Testis (tissue), 3 donors: Measurements from ENCODE around the gene TPPP. TPM values are rescaled to one million over a fixed set of nuclear protein-coding genes. Genes with fewer than 3 reads are reported as not detected.

Experiments used
- DNase-seq: peaks from one replicate; pipeline ENCODE4 v3.0.0-alpha.2; 2019
- H3K27ac ChIP-seq, 2 donors: fragments of 200-600 bp; sonication (generic); one replicate each; pipeline ENCODE4 v1.5.1; 2019
- H3K27me3 ChIP-seq: fragments of 200-600 bp; sonication (generic); one replicate; pipeline ENCODE4 v1.5.1; 2019
- H3K36me3 ChIP-seq: fragments of 200-600 bp; sonication (generic); one replicate; pipeline ENCODE4 v1.5.1; 2017; ENCODE audit warnings: low read depth; ENCODE audit errors: missing control alignments
- H3K4me1 ChIP-seq: fragments of 200-600 bp; sonication (generic); one replicate; pipeline ENCODE4 v1.5.1; 2019
- H3K4me3 ChIP-seq, 2 donors: fragments of 200-600 bp; sonication (generic); one replicate each; pipeline ENCODE4 v1.5.1; 2017 to 2019
- H3K9me3 ChIP-seq: fragments of 200-600 bp; sonication (generic); one replicate; pipeline ENCODE4 v1.5.1; 2017
- POLR2A ChIP-seq: fragments of 450-650 bp; IDR thresholded peaks from one replicate; pipeline ENCODE4 v1.6.1; 2017; ENCODE audit warnings: antibody characterized with exemption, mild to moderate bottlenecking, moderate library complexity
- WGBS, 2 donors: methylation state at CpG; one replicate each; pipeline ENCODE4 v1.1.5; 2018; 5-methylcytosine and 5-hydroxymethylcytosine counted together
- intact Hi-C: fragments of 100-400 bp; cut with DNase I; formaldehyde crosslinking; loops from one replicate; pipeline ENCODE4 v1.15.1; 2023; ENCODE audit warnings: low total_unique reads
- polyA plus RNA-seq: library from polyadenylated mRNA; stranded (reverse); fragments of 350-450 nt; fragmentation: Illumina TruSeq; extraction: RNeasy Lipid Tissue Mini Kit (QIAGEN cat#74804); gene quantifications from one replicate; pipeline ENCODE4 v1.2.3, GENCODE V29; 2014; ENCODE audit warnings: low read depth, low replicate concordance; ENCODE audit not compliant: insufficient read depth
- total RNA-seq, 2 donors: library from RNA; depleted of rRNA; stranded (reverse); fragments of >200 nt; gene quantifications; one replicate each; pipeline ENCODE4 v1.2.3, GENCODE V29; 2016
- TF ChIP-seq, protein P1 (sequence below), 3 experiments: fragments of 450-650 bp in 2 of 3; fragments of 200-600 bp in 1 of 3; sonication (generic) in 1 of 3; IDR thresholded peaks; one replicate each; pipeline ENCODE4 v1.5.1; 2016 to 2019; ENCODE audit warnings: antibody characterized with exemption in 3 of 3, mild to moderate bottlenecking in 2 of 3, moderate library complexity in 1 of 3

Gene TPPP
- total and polyA plus RNA-seq, 3 donors from 2014 or later: 2.9 to 5.7 (median 3.8) TPM

DNA sequence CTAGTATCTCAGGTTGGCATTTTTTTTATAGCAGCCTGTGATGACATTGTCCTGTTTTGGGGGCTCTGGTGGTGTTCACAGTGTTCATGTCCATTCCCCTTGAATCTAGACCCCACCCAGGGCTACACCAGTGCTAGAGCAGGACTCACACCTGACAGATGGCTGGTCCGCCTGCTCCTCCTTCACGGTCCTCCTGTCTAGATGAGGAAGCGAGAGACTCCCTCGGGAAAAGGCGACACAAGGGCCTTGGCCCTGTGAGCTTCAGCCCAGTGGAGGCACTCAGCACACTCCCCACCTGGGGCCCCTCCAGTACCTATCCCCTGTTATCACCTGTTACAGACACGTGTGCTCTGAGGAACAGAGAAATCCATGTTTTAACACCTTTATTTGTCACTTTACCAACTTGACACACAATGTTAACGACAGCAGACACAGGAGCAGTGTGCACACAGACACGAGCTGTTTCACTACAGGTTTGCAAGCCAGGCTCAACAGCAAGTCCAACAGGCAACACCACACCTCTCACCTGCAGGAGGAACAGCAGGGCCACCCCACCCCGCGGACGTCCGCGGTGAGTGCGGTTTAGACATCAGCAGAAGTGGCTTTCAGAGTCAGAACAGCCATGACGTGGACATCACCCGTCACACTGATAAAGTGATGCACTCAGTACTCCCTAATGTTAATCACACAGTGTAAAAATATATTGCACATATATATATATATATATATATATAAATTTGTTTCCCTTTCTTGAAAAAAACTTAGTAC lies 33.5 kb downstream of the TPPP start:
- DNase-seq: no peak
- H3K27ac ChIP-seq: no peak overlapping the region
- WGBS, 2 donors: 97 to 98% methylated on average over 16 of the region's 16 CpGs
- no peaks in the 10 kb centered on the region for H3K9me3 ChIP-seq
- no peaks in the 10 kb centered on the region for H3K27me3 ChIP-seq
- H3K4me1 ChIP-seq: no peaks in the 10 kb centered on the region
- no peak overlapping the region for H3K4me3 ChIP-seq
- H3K36me3 ChIP-seq: no peaks in the 10 kb centered on the region
- TF ChIP-seq, protein P1, sequence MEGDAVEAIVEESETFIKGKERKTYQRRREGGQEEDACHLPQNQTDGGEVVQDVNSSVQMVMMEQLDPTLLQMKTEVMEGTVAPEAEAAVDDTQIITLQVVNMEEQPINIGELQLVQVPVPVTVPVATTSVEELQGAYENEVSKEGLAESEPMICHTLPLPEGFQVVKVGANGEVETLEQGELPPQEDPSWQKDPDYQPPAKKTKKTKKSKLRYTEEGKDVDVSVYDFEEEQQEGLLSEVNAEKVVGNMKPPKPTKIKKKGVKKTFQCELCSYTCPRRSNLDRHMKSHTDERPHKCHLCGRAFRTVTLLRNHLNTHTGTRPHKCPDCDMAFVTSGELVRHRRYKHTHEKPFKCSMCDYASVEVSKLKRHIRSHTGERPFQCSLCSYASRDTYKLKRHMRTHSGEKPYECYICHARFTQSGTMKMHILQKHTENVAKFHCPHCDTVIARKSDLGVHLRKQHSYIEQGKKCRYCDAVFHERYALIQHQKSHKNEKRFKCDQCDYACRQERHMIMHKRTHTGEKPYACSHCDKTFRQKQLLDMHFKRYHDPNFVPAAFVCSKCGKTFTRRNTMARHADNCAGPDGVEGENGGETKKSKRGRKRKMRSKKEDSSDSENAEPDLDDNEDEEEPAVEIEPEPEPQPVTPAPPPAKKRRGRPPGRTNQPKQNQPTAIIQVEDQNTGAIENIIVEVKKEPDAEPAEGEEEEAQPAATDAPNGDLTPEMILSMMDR (IDR thresholded peaks at IDR 0.05): no peak
- intact Hi-C loops: no loop called here

DNA sequence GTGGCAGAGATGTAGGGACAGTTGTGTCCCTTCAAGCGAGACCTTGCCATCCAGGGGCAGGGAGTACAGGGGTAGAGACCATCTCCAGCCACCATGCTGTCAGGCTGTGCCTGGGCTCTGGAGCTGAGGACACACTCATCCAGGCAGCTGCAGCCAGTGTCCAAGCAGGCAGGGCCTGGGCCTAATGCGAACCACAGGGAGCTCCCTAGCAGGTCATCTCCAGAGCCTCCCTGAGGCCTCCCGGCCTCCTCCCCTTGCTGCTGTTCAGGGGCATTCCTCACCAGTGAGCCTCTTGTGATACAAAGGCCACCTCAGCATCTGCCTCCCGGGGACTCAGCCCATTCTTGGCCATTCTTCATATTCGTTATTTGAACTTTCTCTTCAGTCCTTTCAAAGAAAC lies 35.0 kb downstream of the TPPP start:
- Histone ChIP-seq H3K4me1 (no peaks in the 10 kb centered on the region), H3K36me3 (no peaks in the 10 kb centered on the region), H3K27me3 (no peaks in the 10 kb centered on the region), H3K9me3 (no peaks in the 10 kb centered on the region), H3K27ac (no peak overlapping the region), H3K4me3 (no peak overlapping the region)
- intact Hi-C loops: no loop called here
- no peak for DNase-seq
- no peak for TF ChIP-seq POLR2A
- TF ChIP-seq, protein P1 (IDR thresholded peaks at IDR 0.05): no peak
- 95 to 96% methylated on average over 5 of the region's 5 CpGs for WGBS, 2 donors

DNA sequence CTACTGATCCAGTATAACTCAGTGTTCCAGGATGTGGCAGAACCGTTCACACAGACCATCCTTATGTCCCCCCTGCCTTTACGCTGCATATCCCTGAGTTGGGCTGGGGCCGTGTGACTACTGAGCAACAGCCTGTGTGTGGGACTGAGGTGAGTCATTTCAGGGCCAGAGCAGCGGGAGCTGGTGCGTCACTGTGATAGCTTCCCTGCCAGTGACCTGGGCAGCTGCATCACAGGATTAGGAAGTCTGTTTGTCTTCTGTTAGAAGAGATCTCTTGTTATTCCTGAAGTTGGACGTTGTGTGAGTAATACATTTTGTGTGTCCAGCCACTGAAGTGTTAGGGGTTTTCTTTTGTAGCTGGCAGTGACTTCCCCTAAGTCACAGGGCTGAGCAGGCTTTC lies 35.6 kb downstream of the TPPP start:
- Histone ChIP-seq H3K27me3 (no peaks in the 10 kb centered on the region), H3K4me1 (no peaks in the 10 kb centered on the region), H3K27ac (no peak overlapping the region), H3K36me3 (no peaks in the 10 kb centered on the region), H3K9me3 (no peaks in the 10 kb centered on the region), H3K4me3 (no peak overlapping the region)
- intact Hi-C loops: no loop called here
- 96% methylated on average over 6 of the region's 6 CpGs for WGBS, 2 donors
- TF ChIP-seq, protein P1 (IDR thresholded peaks at IDR 0.05): no peak
- TF ChIP-seq POLR2A: no peak
- DNase-seq: no peak

DNA sequence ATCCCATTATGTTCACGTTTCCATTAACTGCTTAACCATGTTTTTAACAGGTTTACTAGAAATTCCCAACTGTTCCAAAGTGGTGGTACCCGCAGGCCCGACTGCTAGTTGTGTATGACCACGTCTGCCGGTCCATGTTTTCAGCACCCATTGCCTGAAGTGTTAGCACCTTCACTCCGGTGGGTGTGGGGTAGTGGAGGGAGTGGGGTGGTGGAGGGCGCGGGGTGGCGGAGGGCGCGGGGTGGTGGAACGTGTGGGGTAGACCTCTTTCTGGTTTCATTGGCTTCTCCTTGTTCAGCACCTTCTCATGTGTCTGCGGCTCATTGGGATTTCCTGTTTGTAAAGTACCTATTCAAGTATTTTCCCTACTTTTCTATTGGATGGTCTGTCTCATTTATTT lies 37.7 kb downstream of the TPPP start:
- WGBS, 2 donors: 96 to 98% methylated on average over 13 of the region's 13 CpGs
- DNase-seq: no peak
- Histone ChIP-seq H3K36me3 (no peaks in the 10 kb centered on the region), H3K9me3 (no peaks in the 10 kb centered on the region), H3K4me3 (no peak overlapping the region), H3K27ac (no peak overlapping the region), H3K4me1 (no peaks in the 10 kb centered on the region), H3K27me3 (no peaks in the 10 kb centered on the region)
- TF ChIP-seq POLR2A: no peak
- TF ChIP-seq, protein P1 (IDR thresholded peaks at IDR 0.05): no peak
- intact Hi-C loops: no loop called here
